GM18498 (cell line): Measurements from ENCODE around the gene SPIC.

ENCODE experiments used
- ATAC-seq: cut with Tn5 transposase; IDR thresholded peaks from one replicate; pipeline ENCODE4 v1.9.1; 2021; ENCODE audit warnings: mild to moderate bottlenecking, moderate library complexity; ENCODE audit not compliant: unreplicated experiment

SPIC gene

DNA sequence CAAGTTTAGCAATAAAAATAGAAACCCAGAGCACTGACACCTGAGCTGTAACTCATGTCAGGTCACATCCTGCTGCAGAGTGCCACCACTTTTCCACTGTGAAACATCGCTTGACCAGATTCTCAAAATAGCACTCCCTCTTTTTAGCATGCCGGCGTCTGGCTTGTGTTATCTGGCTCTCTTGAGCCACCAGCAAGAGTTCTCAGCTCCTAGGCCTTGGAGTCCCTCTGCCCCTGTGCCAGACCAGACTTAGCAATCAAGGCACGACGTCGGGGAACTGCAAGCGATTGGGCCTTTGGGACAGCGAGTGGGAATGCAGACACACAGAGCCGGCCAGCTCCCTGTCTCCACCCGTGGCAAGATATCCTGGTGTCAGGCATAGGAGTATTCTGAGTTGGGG lies 52.5 kb downstream of the SPIC start:
- ATAC-seq: no peak

DNA sequence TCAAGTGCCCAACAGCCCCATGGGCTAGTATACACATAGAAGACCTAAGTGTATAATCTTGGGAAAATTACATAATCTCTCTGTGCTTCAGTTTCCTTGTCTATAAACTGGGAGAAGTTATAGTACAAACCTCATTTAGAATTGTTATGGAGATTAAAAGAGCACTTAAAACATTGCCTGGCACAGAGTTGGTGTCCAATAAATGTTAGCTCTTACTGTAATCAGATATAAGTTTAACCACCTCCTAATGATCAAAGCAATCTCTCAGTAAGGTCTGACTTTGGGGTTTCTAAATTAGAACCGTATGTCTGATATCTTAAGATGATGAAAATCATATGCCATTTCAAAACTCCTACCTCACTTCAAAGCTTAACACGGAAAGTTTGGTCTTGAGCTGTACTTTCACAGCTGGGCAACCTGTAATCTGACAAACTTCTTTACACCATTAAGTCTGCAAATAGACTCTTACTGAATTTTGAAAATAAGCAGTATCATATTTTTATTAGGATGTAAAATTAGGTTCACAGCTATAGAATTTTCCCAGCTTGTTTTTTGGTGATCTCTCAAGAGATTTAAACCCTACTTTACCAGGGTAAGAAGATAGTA lies 61.0 kb downstream of the SPIC start:
- ATAC-seq: no peak
